OCI-LY7 (cell line): ENCODE data around the gene NOL4L. TPM values are rescaled to one million over a fixed set of nuclear protein-coding genes. Genes with fewer than 3 reads are reported as not detected.
A peak's percentile ranks its signal among the peaks of the same experiment; 100 is the strongest.

Experiments used
- BruUV-seq: library from RNA; stranded (reverse); fragments of 400-500 nt; replicated peaks from 2 replicates; lab custom pipeline; 2021; lab: Mats Ljungman, UMichigan
- CTCF ChIA-PET: fragments of 300-600 bp; sonication (Branson Sonifier 250); formaldehyde crosslinking; loops from one replicate; lab custom pipeline; 2022; ENCODE audit warnings: antibody characterized with exemption; ENCODE audit not compliant: unreplicated experiment; lab: Charles Lee
- POLR2A ChIA-PET: fragments of 300-600 bp; sonication (Branson Sonifier 250); formaldehyde crosslinking; loops from one replicate; lab custom pipeline; 2022; ENCODE audit warnings: antibody characterized with exemption; lab: Charles Lee
- DNase-seq: peaks from one replicate; pipeline ENCODE4 v3.0.0-alpha.2; 2015; ENCODE audit warnings: low spot score
- H2AFZ ChIP-seq: fragments of 200-600 bp; sonication (generic), shearing (Covaris generic); 2 replicates; pipeline ENCODE4 v1.6.1; 2014; ENCODE audit warnings: mild to moderate bottlenecking, antibody characterized with exemption, low read length, moderate library complexity
- H3K27ac ChIP-seq: fragments of 200-600 bp; sonication (generic); 2 replicates; pipeline ENCODE4 v1.5.1; 2014; ENCODE audit warnings: mixed run types, low read depth, mild to moderate bottlenecking, moderate library complexity, low read length, inconsistent platforms; ENCODE audit not compliant: poor library complexity, severe bottlenecking
- H3K36me3 ChIP-seq: fragments of 200-600 bp; sonication (generic); 2 replicates; pipeline ENCODE4 v1.6.1; 2014; ENCODE audit warnings: mild to moderate bottlenecking, antibody characterized with exemption, low read length, moderate library complexity, mixed read lengths; ENCODE audit not compliant: insufficient read depth
- H3K4me1 ChIP-seq: fragments of 200-600 bp; sonication (generic); 2 replicates; pipeline ENCODE4 v1.5.1; 2014; ENCODE audit warnings: mild to moderate bottlenecking, low read length; ENCODE audit not compliant: insufficient read depth, poor library complexity, severe bottlenecking
- H3K4me2 ChIP-seq: fragments of 200-600 bp; sonication (generic); 2 replicates; pipeline ENCODE4 v1.6.1; 2014; ENCODE audit warnings: mild to moderate bottlenecking, low read length
- H3K4me3 ChIP-seq: fragments of 200-600 bp; sonication (generic); 2 replicates; pipeline ENCODE4 v1.5.1; 2014; ENCODE audit warnings: mild to moderate bottlenecking, low read depth, low read length; ENCODE audit not compliant: poor library complexity, severe bottlenecking
- H3K79me2 ChIP-seq: fragments of 200-600 bp; sonication (generic); 2 replicates; pipeline ENCODE4 v1.6.1; 2016; ENCODE audit warnings: low read depth, mild to moderate bottlenecking, low read length, moderate library complexity, mixed read lengths; ENCODE audit not compliant: insufficient read depth
- H3K9me2 ChIP-seq: fragments of 200-600 bp; sonication (generic); 2 replicates; pipeline ENCODE4 v1.6.1; 2016; ENCODE audit warnings: mild to moderate bottlenecking, low read length, mixed read lengths; ENCODE audit not compliant: insufficient read depth
- H3K9me3 ChIP-seq: fragments of 200-600 bp; sonication (generic); 2 replicates; pipeline ENCODE4 v1.6.1; 2014; ENCODE audit warnings: mild to moderate bottlenecking, mixed run types, low read length, mixed read lengths
- H4K20me1 ChIP-seq: fragments of 200-600 bp; sonication (generic); 2 replicates; pipeline ENCODE4 v1.6.1; 2014; ENCODE audit warnings: mild to moderate bottlenecking, antibody characterized with exemption, low read length, moderate library complexity, mixed read lengths; ENCODE audit not compliant: insufficient read depth
- EZH2phosphoT487 ChIP-seq: fragments of 200-600 bp; sonication (generic); IDR thresholded peaks from 2 replicates; pipeline ENCODE4 v1.6.1; 2018; ENCODE audit warnings: low read depth, borderline replicate concordance, mild to moderate bottlenecking, mixed run types, antibody characterized with exemption, low read length, moderate library complexity, mixed read lengths
- intact Hi-C: fragments of 100-400 bp; cut with micrococcal nuclease; formaldehyde crosslinking; loops from one replicate; pipeline ENCODE4 v1.10.0; 2022; ENCODE audit not compliant: unreplicated experiment
- total RNA-seq, 2 experiments: library from RNA; depleted of rRNA in 1 of 2; stranded (reverse); fragments of >200 nt in 1 of 2; shearing (Covaris generic) in 1 of 2; gene quantifications; 2 replicates each; pipeline ENCODE4 v1.2.3, GENCODE V29; 2014 to 2022
- TF ChIP-seq, protein P1 (sequence below): fragments of 200-600 bp; sonication (generic); conservative IDR thresholded peaks from 2 replicates; pipeline ENCODE4 v1.5.1; 2014; ENCODE audit warnings: mild to moderate bottlenecking, antibody characterized with exemption, low read length, moderate library complexity, mixed read lengths

NOL4L gene
- total RNA-seq, 2 experiments from 2014 or later: 3.9 to 4.2 TPM

DNA sequence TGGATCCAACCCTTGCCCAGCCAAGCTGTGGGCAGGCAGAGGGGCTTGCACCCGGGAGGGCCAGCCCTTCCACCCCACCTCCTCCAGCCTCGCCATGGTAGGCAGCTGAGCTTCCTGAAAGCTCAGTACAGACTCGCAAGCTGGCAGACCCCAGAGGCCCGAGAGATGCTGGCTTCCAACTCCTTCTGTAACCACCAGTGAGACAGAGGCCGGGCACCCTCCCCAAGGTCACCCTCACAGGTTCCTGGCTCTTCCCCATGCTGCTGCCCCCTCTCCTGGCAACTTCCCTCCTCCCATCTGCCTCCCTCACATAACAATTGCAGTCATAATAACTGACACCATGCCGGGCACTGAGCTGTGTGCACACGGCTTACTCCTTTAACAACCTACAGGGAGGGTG lies 26.2 kb upstream of the NOL4L start:
- no peaks in the 10 kb centered on the region for H3K79me2 ChIP-seq
- TF ChIP-seq, protein P1, sequence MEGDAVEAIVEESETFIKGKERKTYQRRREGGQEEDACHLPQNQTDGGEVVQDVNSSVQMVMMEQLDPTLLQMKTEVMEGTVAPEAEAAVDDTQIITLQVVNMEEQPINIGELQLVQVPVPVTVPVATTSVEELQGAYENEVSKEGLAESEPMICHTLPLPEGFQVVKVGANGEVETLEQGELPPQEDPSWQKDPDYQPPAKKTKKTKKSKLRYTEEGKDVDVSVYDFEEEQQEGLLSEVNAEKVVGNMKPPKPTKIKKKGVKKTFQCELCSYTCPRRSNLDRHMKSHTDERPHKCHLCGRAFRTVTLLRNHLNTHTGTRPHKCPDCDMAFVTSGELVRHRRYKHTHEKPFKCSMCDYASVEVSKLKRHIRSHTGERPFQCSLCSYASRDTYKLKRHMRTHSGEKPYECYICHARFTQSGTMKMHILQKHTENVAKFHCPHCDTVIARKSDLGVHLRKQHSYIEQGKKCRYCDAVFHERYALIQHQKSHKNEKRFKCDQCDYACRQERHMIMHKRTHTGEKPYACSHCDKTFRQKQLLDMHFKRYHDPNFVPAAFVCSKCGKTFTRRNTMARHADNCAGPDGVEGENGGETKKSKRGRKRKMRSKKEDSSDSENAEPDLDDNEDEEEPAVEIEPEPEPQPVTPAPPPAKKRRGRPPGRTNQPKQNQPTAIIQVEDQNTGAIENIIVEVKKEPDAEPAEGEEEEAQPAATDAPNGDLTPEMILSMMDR: no peak
- no peak for TF ChIP-seq EZH2phosphoT487
- peaks cover 4% of the 10 kb centered on the region for H3K4me1 ChIP-seq
- ChIA-PET POLR2A (no interaction called here), CTCF (no interaction called here)
- no TSS peak for BruUV-seq
- no peaks in the 10 kb centered on the region for H3K9me2 ChIP-seq
- H3K4me3 ChIP-seq: no peak overlapping the region
- no peaks in the 10 kb centered on the region for H3K36me3 ChIP-seq
- no peaks in the 10 kb centered on the region for H4K20me1 ChIP-seq
- DNase-seq: no peak
- H3K27ac ChIP-seq: no peak overlapping the region
- H2AFZ ChIP-seq: 0 out of 2 replicates have a peak overlapping the region, but pooled peaks have one; percentile 11
- intact Hi-C loops: no loop called here
- H3K9me3 ChIP-seq: no peaks in the 10 kb centered on the region
- H3K4me2 ChIP-seq: no peak overlapping the region

- H3K4me3 ChIP-seq: no peak overlapping the region
- ChIA-PET CTCF (no interaction called here), POLR2A (no interaction called here)
- no peak for DNase-seq
- H3K9me2 ChIP-seq: no peaks in the 10 kb centered on the region
- no peak overlapping the region for H3K4me2 ChIP-seq
- H3K9me3 ChIP-seq: no peaks in the 10 kb centered on the region
- peaks cover 10% of the 10 kb centered on the region for H3K4me1 ChIP-seq
- intact Hi-C loops: no loop called here
- 0 out of 2 replicates have a peak overlapping the region, but pooled peaks have one; percentile 11 for H2AFZ ChIP-seq
- no peaks in the 10 kb centered on the region for H3K36me3 ChIP-seq
- no peaks in the 10 kb centered on the region for H4K20me1 ChIP-seq
- H3K79me2 ChIP-seq: no peaks in the 10 kb centered on the region
- TF ChIP-seq EZH2phosphoT487: no peak
- TF ChIP-seq, protein P1: no peak
- no TSS peak for BruUV-seq
- no peak overlapping the region for H3K27ac ChIP-seq
Measured at GRCh38 chr20:32610472-32611218, 25.5 kb upstream of the NOL4L start.

DNA sequence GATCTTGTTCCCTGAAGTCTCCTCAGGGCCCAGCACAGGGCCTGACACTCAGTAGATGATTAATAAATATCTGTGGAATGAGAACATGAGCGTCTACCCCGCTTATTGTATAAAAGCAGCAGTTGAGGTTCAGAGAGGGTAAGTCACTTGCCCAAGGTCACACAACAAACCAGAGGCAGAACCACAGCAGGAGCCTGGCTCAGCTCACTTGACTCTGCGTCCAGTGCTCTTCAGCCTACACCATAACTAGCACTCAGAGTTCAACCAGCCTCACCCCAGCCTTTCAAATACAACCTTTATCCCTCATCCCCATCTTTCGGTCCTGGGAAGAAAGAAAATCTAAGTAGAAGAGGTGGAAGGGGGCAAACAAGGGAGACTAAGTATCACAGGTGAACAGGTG lies 24.9 kb upstream of the NOL4L start:
- TF ChIP-seq, protein P1: no peak
- no peak for TF ChIP-seq EZH2phosphoT487
- no TSS peak for BruUV-seq
- Histone ChIP-seq H3K27ac (no peak overlapping the region), H2AFZ (no peak overlapping the region), H3K9me2 (no peaks in the 10 kb centered on the region), H3K36me3 (no peaks in the 10 kb centered on the region), H4K20me1 (no peaks in the 10 kb centered on the region), H3K4me3 (no peak overlapping the region), H3K4me1 (peaks cover 16% of the 10 kb centered on the region), H3K4me2 (no peak overlapping the region), H3K9me3 (no peaks in the 10 kb centered on the region), H3K79me2 (no peaks in the 10 kb centered on the region)
- DNase-seq: no peak
- intact Hi-C loops: no loop called here
- ChIA-PET CTCF (no interaction called here), POLR2A (no interaction called here)
